Mesendoderm (in vitro differentiated cells): ENCODE measurements around the gene IQCE.
"Not testable (repeated sequence)": the region's sequence is repeated elsewhere in the genome, so short reads cannot be mapped to it uniquely, and the experiment has no call there.

ENCODE experiments used
- DNase-seq: peaks from one replicate; pipeline ENCODE4 v3.0.0; 2013
- H2AK5ac ChIP-seq: 2 replicates; pipeline ENCODE4 v1.6.1; 2013; ENCODE audit warnings: low read length, inconsistent platforms
- H2BK120ac ChIP-seq: 2 replicates; pipeline ENCODE4 v1.6.1; 2013; ENCODE audit warnings: low read depth, mild to moderate bottlenecking, low read length, moderate library complexity, mixed read lengths
- H2BK15ac ChIP-seq: replicated peaks from 2 replicates; pipeline ENCODE4 v1.6.1; 2013; ENCODE audit warnings: low read depth, mild to moderate bottlenecking, moderate library complexity
- H2BK5ac ChIP-seq: 2 replicates; pipeline ENCODE4 v1.6.1; 2013; ENCODE audit warnings: low read length, inconsistent platforms
- H3K18ac ChIP-seq: 2 replicates; pipeline ENCODE4 v1.6.1; 2013; ENCODE audit warnings: mild to moderate bottlenecking, low read length, mixed read lengths
- H3K23ac ChIP-seq: one replicate; pipeline ENCODE4 v1.6.1; 2013; ENCODE audit warnings: low read length
- H3K27ac ChIP-seq: 2 replicates; pipeline ENCODE4 v1.5.1; 2013; ENCODE audit warnings: low read depth, mild to moderate bottlenecking, inconsistent platforms, low read length, moderate library complexity
- H3K27me3 ChIP-seq: 2 replicates; pipeline ENCODE4 v1.6.1; 2013; ENCODE audit warnings: low read length, control low read depth, mild to moderate bottlenecking, inconsistent platforms; ENCODE audit not compliant: insufficient read depth, poor library complexity
- H3K36me3 ChIP-seq: 2 replicates; pipeline ENCODE4 v1.6.1; 2013; ENCODE audit warnings: low read length, inconsistent platforms; ENCODE audit not compliant: control insufficient read depth, insufficient read depth
- H3K4ac ChIP-seq: one replicate; pipeline ENCODE4 v1.6.1; 2013; ENCODE audit warnings: low read depth, mild to moderate bottlenecking, low read length, moderate library complexity
- H3K4me1 ChIP-seq: 2 replicates; pipeline ENCODE4 v1.6.1; 2013; ENCODE audit warnings: low read depth, low read length, inconsistent platforms; ENCODE audit not compliant: control insufficient read depth
- H3K4me2 ChIP-seq: 2 replicates; pipeline ENCODE4 v1.6.1; 2013; ENCODE audit warnings: low read length
- H3K4me3 ChIP-seq: 2 replicates; pipeline ENCODE4 v1.5.1; 2013; ENCODE audit warnings: mild to moderate bottlenecking, low read length
- H3K56ac ChIP-seq: one replicate; pipeline ENCODE4 v1.6.1; 2013; ENCODE audit warnings: low read length
- H3K79me1 ChIP-seq: 2 replicates; pipeline ENCODE4 v1.6.1; 2013; ENCODE audit warnings: low read length, inconsistent platforms
- H3K79me2 ChIP-seq: 2 replicates; pipeline ENCODE4 v1.6.1; 2013; ENCODE audit warnings: mild to moderate bottlenecking, low read length; ENCODE audit not compliant: control insufficient read depth, insufficient read depth
- H3K9ac ChIP-seq: 2 replicates; pipeline ENCODE4 v1.6.1; 2013; ENCODE audit warnings: low read length, inconsistent platforms
- H4K5ac ChIP-seq: one replicate; pipeline ENCODE4 v1.6.1; 2013; ENCODE audit warnings: low read length
- H4K8ac ChIP-seq: one replicate; pipeline ENCODE4 v1.6.1; 2013; ENCODE audit warnings: low read depth, mild to moderate bottlenecking, control low read depth, low read length, moderate library complexity
- WGBS: extraction: QIAGEN DNeasy Blood & Tissue Kit; methylation state at CpG from one replicate; pipeline ENCODE4 v1.1.7; 2013; ENCODE audit warnings: low lambda C conversion rate, missing lambda C conversion rate; ENCODE audit not compliant: insufficient coverage; ENCODE audit errors: extremely low coverage; 5-methylcytosine and 5-hydroxymethylcytosine counted together

IQCE gene

DNA sequence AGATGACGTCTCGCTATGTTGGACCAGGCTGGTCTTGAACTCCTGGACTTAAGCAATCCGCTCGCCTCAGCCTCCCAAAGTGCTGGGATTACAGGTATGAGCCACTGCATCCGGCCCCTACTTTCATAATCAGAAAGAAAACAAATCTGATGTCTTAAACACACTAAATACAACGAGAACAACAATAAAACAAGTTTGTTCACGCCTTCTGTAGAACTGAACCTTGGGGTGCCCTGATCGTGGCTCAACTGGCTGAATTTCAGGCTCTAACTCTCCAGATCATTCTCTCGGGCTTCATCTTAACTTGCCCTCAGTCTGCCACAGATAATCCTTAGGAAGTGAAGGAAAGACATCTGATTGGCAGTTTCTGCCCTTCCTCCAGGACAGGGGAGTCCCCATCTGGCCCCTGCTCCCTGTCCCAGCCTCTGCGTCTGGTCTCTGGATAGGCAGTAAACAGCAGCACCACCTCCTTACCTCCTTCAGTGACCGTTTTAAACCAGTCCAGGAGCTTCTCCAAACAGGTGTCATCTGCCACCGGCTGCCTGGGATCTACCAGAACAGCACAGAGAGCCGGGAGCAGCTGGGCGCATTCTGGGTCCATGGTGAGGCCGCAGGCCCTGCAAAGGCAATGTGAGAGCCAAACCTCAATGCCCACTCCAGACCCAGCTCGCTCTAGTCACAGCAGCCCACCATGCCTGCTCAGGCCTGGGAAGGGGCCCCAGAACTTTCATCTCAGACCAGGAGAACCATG is 4.8 kb upstream of the IQCE start:
- Histone ChIP-seq H4K5ac (no peak overlapping the region), H4K8ac (no peak overlapping the region), H3K27ac (no peak overlapping the region), H3K18ac (no peak overlapping the region), H3K4ac (no peak overlapping the region), H2BK5ac (no peak overlapping the region), H3K27me3 (no peaks in the 10 kb centered on the region), H3K23ac (no peak overlapping the region), H3K36me3 (no peaks in the 10 kb centered on the region), H3K56ac (peak overlapping the region; percentile 93), H3K79me2 (peaks cover 11% of the 10 kb centered on the region), H3K79me1 (peaks cover 10% of the 10 kb centered on the region), H2BK120ac (no peak overlapping the region), H2BK15ac (no peak overlapping the region), H3K9ac (peak overlapping the region; percentile 71), H3K4me3 (no peak overlapping the region), H2AK5ac (no peak overlapping the region), H3K4me1 (no peaks in the 10 kb centered on the region), H3K4me2 (peak overlapping the region; percentile 97)
- WGBS, result no CpG with 5 or more reads among the region's 16 CpGs
- DNase-seq, result no peak

GRCh38 chr7:2554661-2555111 is 4.1 kb upstream of the IQCE start:
- Histone ChIP-seq H4K8ac (no peak overlapping the region), H2BK15ac (no peak overlapping the region)
- peak; percentile 22 for DNase-seq

GRCh38 chr7:2555121-2556052 is 3.4 kb upstream of the IQCE start, which contains the start of gene BRAT1:
BRAT1 (minus strand) TSS chr7:2555524; CDS start chr7:2554431, 1,093 bp downstream.
- H3K4me1 ChIP-seq, result no peaks in the 10 kb centered on the region
- no peak within 1 kb of the TSS for H3K23ac ChIP-seq
- H4K8ac ChIP-seq, result no peak within 1 kb of the TSS
- H3K27me3 ChIP-seq, result no peaks in the 10 kb centered on the region
- peaks cover 11% of the 10 kb centered on the region for H3K79me1 ChIP-seq
- peaks cover 11% of the 10 kb centered on the region for H3K79me2 ChIP-seq
- peak within 1 kb of the TSS; percentile 93 for H2BK5ac ChIP-seq
- no peak within 1 kb of the TSS for H2AK5ac ChIP-seq
- peak within 1 kb of the TSS; percentile 64 for H3K4me3 ChIP-seq
- H3K9ac ChIP-seq, result peak within 1 kb of the TSS; percentile 71
- peak within 1 kb of the TSS; percentile 93 for H3K56ac ChIP-seq
- H3K18ac ChIP-seq, result peak within 1 kb of the TSS; percentile 41
- WGBS, result no CpG with 5 or more reads among the region's 79 CpGs
- no peaks in the 10 kb centered on the region for H3K36me3 ChIP-seq
- peak within 1 kb of the TSS; percentile 9 for H2BK120ac ChIP-seq
- no peak within 1 kb of the TSS for H3K4ac ChIP-seq
- DNase-seq, result peak; percentile 99
- H2BK15ac ChIP-seq, result no peak within 1 kb of the TSS
- peak within 1 kb of the TSS; percentile 95 for H3K27ac ChIP-seq
- peak within 1 kb of the TSS; percentile 97 for H3K4me2 ChIP-seq
- H4K5ac ChIP-seq, result no peak within 1 kb of the TSS

More at GRCh38 chr7:2554661-2555111, 4.1 kb upstream of the IQCE start:
- Histone ChIP-seq H3K4me3 (peak overlapping the region; percentile 64), H2BK5ac (no peak overlapping the region), H3K18ac (peak overlapping the region; percentile 41), H3K4ac (no peak overlapping the region), H3K79me1 (peaks cover 10% of the 10 kb centered on the region), H2BK120ac (no peak overlapping the region), H3K36me3 (no peaks in the 10 kb centered on the region), H3K79me2 (peaks cover 11% of the 10 kb centered on the region), H3K4me1 (no peaks in the 10 kb centered on the region), H3K23ac (no peak overlapping the region), H3K9ac (peak overlapping the region; percentile 71), H2AK5ac (no peak overlapping the region), H3K56ac (peak overlapping the region; percentile 93), H4K5ac (no peak overlapping the region), H3K4me2 (peak overlapping the region; percentile 97), H3K27ac (no peak overlapping the region), H3K27me3 (no peaks in the 10 kb centered on the region)
- no CpG with 5 or more reads among the region's 12 CpGs for WGBS

GRCh38 chr7:2559283-2559950 is 638 bp downstream of the IQCE start:
- Histone ChIP-seq H3K4ac (no peak overlapping the region), H2BK120ac (no peak overlapping the region), H2AK5ac (no peak overlapping the region), H4K8ac (no peak overlapping the region), H3K56ac (peak overlapping the region; percentile 90), H3K36me3 (no peaks in the 10 kb centered on the region), H3K4me2 (peak overlapping the region; percentile 91), H4K5ac (no peak overlapping the region), H3K9ac (peak overlapping the region; percentile 88), H3K4me1 (no peaks in the 10 kb centered on the region), H3K27me3 (no peaks in the 10 kb centered on the region), H3K79me2 (peaks cover 4% of the 10 kb centered on the region), H3K79me1 (peaks cover 6% of the 10 kb centered on the region), H2BK15ac (no peak overlapping the region), H3K23ac (no peak overlapping the region), H3K18ac (peak overlapping the region; percentile 15), H2BK5ac (no peak overlapping the region), H3K27ac (no peak overlapping the region), H3K4me3 (peak overlapping the region; percentile 72)
- peak; percentile 25 for DNase-seq
- WGBS, result no CpG with 5 or more reads among the region's 53 CpGs

- not testable (repeated sequence) for H2AK5ac ChIP-seq, H3K27me3 ChIP-seq, H3K27ac ChIP-seq, H3K4me1 ChIP-seq, H2BK5ac ChIP-seq, H4K8ac ChIP-seq, H3K18ac ChIP-seq, DNase-seq, H2BK15ac ChIP-seq, H4K5ac ChIP-seq, H3K4ac ChIP-seq, H3K36me3 ChIP-seq, H3K79me2 ChIP-seq, H3K79me1 ChIP-seq, H3K56ac ChIP-seq, H3K23ac ChIP-seq, H3K4me2 ChIP-seq, H3K4me3 ChIP-seq, H3K9ac ChIP-seq, H2BK120ac ChIP-seq
- WGBS, result no CpG with 5 or more reads among the region's 3 CpGs
Observed at GRCh38 chr7:2563955-2564354, 5.2 kb downstream of the IQCE start.
